Lower leg skin (tissue), 4 donors: ENCODE measurements around the gene RNF215. TPM values are rescaled to one million over a fixed set of nuclear protein-coding genes. Genes with fewer than 3 reads are reported as not detected.

Source experiments
- DNase-seq, 2 donors: peaks; one replicate each; pipeline ENCODE4 v3.0.0-alpha.2; 2019; ENCODE audit warnings: low spot score in 2 of 2
- H3K4me3 ChIP-seq: fragments of 200-600 bp; sonication (generic); 2 replicates; pipeline ENCODE4 v1.5.1; 2017; ENCODE audit warnings: mild to moderate bottlenecking, low read depth; ENCODE audit not compliant: poor library complexity, severe bottlenecking
- POLR2A ChIP-seq, 2 donors: fragments of 450-650 bp; IDR thresholded peaks; one replicate each; pipeline ENCODE4 v1.6.1; 2016 to 2017; ENCODE audit warnings: antibody characterized with exemption in 2 of 2, mild to moderate bottlenecking in 1 of 2, moderate library complexity in 1 of 2
- WGBS, 2 donors: methylation state at CpG; one replicate each; pipeline ENCODE4 v1.1.5; 2018; 5-methylcytosine and 5-hydroxymethylcytosine counted together
- intact Hi-C: fragments of 100-400 bp; cut with DNase I; formaldehyde crosslinking; loops from one replicate; pipeline ENCODE4 v1.15.0; 2023; ENCODE audit warnings: low total_unique reads
- total RNA-seq, 4 donors: library from RNA; depleted of rRNA; stranded (reverse); fragments of >200 nt; gene quantifications; one replicate each; pipeline ENCODE4 v1.1.0, GENCODE V29; 2016
- TF ChIP-seq, protein P1 (sequence below), 3 donors: fragments of 450-650 bp; IDR thresholded peaks; one replicate each; pipeline ENCODE4 v1.5.1; 2016; ENCODE audit warnings: antibody characterized with exemption in 3 of 3, mild to moderate bottlenecking in 3 of 3, moderate library complexity in 2 of 3

The RNF215 gene
- total RNA-seq, 4 donors from 2014 or later: 6.9 to 7.8 (median 7.3) TPM

DNA sequence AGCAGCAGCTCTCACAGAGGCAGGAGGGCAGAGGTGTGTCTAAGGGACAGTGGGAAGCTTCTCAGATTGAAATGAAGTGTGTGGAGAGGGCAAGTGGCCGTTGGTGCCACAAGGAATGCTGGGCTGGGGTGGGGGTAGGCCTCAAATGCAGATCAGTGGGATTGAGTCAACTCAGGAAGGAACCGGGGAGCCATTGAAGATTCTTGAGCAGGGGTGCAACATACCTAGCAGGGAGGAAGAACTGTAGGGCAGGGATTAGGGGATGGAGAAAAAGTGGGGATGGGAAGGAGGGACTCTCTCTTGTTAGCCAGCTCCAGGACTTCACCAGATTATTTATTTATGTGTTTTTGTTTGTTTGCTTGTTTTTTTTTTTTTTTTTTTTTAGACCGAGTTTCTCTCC lies 6.7 kb upstream of the RNF215 start:
- 83 to 87% methylated on average over 3 of the region's 3 CpGs for WGBS, 2 donors
- no peak overlapping the region for H3K4me3 ChIP-seq
- intact Hi-C loops: loop anchor here (5.0 kb wide), 1 partner anchor 93 kb away; no protein-coding TSS in a partner anchor
- TF ChIP-seq, protein P1, sequence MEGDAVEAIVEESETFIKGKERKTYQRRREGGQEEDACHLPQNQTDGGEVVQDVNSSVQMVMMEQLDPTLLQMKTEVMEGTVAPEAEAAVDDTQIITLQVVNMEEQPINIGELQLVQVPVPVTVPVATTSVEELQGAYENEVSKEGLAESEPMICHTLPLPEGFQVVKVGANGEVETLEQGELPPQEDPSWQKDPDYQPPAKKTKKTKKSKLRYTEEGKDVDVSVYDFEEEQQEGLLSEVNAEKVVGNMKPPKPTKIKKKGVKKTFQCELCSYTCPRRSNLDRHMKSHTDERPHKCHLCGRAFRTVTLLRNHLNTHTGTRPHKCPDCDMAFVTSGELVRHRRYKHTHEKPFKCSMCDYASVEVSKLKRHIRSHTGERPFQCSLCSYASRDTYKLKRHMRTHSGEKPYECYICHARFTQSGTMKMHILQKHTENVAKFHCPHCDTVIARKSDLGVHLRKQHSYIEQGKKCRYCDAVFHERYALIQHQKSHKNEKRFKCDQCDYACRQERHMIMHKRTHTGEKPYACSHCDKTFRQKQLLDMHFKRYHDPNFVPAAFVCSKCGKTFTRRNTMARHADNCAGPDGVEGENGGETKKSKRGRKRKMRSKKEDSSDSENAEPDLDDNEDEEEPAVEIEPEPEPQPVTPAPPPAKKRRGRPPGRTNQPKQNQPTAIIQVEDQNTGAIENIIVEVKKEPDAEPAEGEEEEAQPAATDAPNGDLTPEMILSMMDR (IDR thresholded peaks at IDR 0.05): no peak
- no peak for TF ChIP-seq POLR2A (IDR thresholded peaks at IDR 0.05)
- DNase-seq: no peak

DNA sequence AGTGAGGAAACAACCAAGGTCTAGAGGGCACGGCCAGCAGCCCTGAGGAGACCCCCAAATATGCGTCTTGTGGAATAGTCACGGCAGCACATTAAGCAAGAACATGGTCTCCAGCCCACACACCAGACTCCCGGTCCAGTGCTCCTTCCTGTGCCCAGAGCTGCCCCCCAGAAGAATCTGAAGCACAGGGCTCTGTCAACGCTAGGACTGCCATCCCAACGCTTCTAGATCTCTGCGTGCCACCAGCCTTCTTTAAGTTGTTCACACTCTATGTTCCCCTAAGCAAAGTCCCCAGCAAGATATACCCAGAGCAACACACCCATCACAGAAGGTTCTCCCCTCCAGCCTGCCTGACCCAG lies 6.1 kb upstream of the RNF215 start:
- DNase-seq: no peak
- WGBS, 2 donors: 86 to 90% methylated on average over 7 of the region's 7 CpGs
- TF ChIP-seq POLR2A (IDR thresholded peaks at IDR 0.05): no peak
- intact Hi-C loops: loop anchor here (5.0 kb wide), 1 partner anchor 94 kb away; no protein-coding TSS in a partner anchor
- H3K4me3 ChIP-seq: no peak overlapping the region

DNA sequence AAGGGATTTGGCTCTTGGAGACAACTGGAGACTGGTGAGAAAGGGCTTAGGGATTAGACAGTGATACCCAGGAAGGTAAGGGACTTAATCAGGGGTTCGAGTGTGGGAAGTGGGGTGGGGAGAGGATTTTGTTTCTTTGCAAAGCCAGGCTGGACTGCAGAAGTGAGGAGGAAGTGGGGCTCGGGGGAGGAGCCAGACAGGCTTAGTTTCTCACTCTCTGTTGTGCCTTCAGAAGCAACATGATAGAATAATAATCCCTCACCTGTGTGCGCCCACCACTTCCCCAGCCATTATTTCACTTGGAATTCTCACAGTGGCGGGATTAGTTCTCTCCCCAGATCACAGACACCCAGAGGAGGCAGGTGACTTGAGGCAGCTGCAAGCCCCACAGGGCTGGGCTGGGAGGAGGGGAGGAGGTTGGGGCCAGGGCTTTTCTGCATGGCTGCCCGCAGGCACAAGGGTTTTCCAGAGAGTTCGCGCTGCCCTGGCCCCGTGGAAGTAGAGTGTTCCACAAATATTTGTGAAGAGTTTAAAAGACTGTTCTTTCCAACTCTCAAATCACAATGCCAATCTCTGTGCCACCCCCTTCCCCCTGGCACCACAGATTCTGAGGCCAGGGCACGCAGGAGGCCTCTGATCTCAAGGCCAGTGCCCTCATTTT lies 5.6 kb upstream of the RNF215 start:
- DNase-seq: no peak
- 73 to 74% methylated on average over 9 of the region's 9 CpGs for WGBS, 2 donors
- TF ChIP-seq, protein P1 (IDR thresholded peaks at IDR 0.05): no peak
- TF ChIP-seq POLR2A (IDR thresholded peaks at IDR 0.05): no peak
- intact Hi-C loops: loop anchor here (5.0 kb wide), 1 partner anchor 95 kb away; no protein-coding TSS in a partner anchor
- H3K4me3 ChIP-seq: no peak overlapping the region

DNA sequence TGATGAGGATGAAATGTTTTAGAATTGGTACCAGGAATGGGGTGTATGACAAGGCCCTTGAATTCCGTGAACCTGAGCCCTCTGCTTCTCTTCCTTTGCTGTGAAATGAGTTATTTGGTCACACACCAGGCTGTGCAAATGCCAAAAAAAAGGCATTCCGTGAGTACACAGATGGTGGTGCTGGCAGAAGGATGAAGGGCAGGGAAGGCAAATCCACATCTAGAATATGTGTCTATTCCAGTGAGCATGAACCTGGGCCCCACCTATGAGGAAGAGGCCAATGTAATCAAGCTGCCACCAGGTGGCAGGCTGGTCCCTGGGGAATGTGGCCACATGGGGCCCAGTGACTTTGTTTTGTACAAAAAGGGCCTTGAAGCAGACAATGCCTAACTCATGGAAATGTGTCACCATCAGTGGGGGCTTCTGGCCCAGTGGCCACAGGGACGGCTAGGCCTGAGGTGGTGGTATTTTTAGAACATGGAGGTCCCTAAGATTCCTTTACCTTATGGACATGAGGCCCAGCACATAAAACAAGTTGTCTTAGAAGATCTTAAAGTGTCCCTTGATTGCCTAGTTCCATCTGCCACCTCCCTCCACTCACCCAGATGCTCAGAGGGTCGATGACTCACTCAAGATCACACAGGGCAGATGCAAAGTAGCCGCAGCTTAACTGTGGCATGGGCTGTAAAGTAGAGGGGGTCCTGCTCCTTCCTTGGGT lies 3.9 kb upstream of the RNF215 start:
- TF ChIP-seq POLR2A (IDR thresholded peaks at IDR 0.05): no peak
- TF ChIP-seq, protein P1 (IDR thresholded peaks at IDR 0.05): peak in 1 of 3 donors; percentile 59
- WGBS, 2 donors: 59 to 73% methylated on average over 5 of the region's 5 CpGs
- no peak for DNase-seq
- H3K4me3 ChIP-seq: no peak overlapping the region
- intact Hi-C loops: loop anchor here (5.0 kb wide), 1 partner anchor 96 kb away; no protein-coding TSS in a partner anchor

DNA sequence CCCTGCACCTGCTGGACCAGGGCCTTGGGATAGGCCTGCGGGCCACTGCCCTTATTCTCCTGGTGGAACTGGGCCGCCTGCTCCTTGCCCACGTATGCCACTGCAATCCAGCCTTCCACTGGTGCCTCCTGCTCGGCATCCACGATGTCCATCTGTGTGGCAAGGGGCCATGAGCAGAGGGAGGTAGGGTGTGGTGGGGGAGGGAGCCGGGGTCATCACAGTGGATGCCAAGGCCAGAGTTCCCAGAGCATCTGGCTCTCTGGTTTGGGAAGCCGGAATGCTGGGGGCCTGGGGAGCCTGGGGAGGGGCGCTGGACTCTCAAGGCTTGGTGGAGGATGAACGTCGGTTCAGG lies 627 bp downstream of the RNF215 start:
- 27 to 47% methylated on average over 7 to 10 of the region's 10 CpGs for WGBS, 2 donors
- H3K4me3 ChIP-seq: peak overlapping the region; percentile 31
- intact Hi-C loops: loop anchor here (2.0 to 10.0 kb wide), 2 partner anchors 98 to 272 kb away; partner anchors contain the start of gene CASTOR1
- TF ChIP-seq, protein P1 (IDR thresholded peaks at IDR 0.05): no peak
- no peak for TF ChIP-seq POLR2A (IDR thresholded peaks at IDR 0.05)
- DNase-seq: no peak

DNA sequence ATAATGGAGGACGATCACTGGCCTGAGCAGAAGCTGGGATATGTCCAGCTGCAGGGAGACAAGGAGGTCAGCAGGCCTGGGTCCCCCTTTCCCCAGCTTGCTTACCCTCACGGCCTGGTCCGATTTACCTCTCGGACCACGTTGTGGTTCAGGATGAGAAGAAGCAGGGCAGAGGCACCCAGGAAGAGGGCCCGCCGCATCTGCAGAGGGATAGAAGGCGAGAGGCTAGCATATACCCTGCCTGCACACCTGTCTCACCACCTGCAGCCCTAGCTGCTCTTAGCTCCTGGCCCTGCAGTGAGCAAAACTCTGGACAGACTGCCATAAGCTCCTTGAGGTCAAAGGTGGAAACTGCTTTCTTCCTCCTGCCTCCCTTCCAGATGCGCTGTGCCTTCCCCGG lies 1.3 kb downstream of the RNF215 start:
- no peak for DNase-seq
- 91 to 95% methylated on average over 10 of the region's 10 CpGs for WGBS, 2 donors
- intact Hi-C loops: loop anchor here (2.0 to 10.0 kb wide), 2 partner anchors 97 to 271 kb away; partner anchors contain the start of gene CASTOR1
- H3K4me3 ChIP-seq: no peak overlapping the region
- no peak for TF ChIP-seq POLR2A (IDR thresholded peaks at IDR 0.05)
- TF ChIP-seq, protein P1 (IDR thresholded peaks at IDR 0.05): no peak
